HG03103 (cell line): Measurements from ENCODE around the gene CORO7.

ENCODE experiments used
- ATAC-seq: cut with Tn5 transposase; IDR thresholded peaks from one replicate; pipeline ENCODE4 v1.9.1; 2021; ENCODE audit warnings: low read depth; ENCODE audit not compliant: unreplicated experiment

Gene CORO7

GRCh38 chr16:4373356-4373908 lies 43.0 kb downstream of the CORO7 start:
- ATAC-seq = no peak

DNA sequence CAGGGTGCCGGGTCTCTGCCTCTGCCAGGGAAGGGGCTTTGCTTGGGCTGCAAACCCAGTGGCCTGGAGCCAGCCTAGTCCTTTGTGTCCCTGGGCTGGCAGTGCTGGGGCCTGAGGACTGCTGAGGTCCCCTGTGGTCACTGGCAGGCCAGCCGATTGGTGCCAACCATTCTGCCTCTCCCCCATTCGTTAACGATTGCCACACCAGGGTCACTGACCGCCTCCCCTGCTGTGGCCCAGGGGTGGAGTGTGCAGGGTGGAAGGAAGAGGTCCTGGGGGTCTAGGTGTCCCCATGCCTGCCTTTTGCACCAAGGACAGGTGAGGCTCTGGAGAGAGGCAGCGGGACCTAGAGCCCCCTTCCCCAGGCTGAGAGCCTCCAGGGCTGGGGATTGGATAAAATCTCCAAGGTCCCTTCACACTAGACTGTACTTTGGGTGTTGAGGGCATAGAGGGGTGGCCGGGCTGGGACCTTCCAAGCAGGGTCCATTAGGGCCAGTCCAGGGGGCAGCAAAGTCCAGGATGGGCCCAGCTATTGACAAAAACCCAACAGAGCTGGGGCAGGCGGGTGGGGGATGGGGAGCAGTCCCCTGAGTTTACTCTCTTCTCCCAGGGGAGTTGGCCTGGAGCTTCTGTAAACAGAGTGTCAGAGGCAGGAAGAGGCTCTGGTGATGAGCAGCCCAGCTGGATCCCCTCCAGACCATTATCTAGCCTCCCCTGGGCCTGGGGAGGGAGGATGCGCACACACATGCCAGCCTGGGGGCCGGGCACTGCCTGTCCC lies 43.6 kb downstream of the CORO7 start:
- ATAC-seq = no peak

- ATAC-seq = no peak
Observed at GRCh38 chr16:4372001-4372577, 44.3 kb downstream of the CORO7 start.

GRCh38 chr16:4371357-4372000 lies 44.9 kb downstream of the CORO7 start, which contains the start of gene VASN:
Gene VASN, plus strand, starts transcription at chr16:4371848. Its CDS starts 9,030 bp downstream, at chr16:4380878.
- no peak for ATAC-seq

GRCh38 chr16:4370570-4371356 lies 45.6 kb downstream of the CORO7 start:
- ATAC-seq = no peak

DNA sequence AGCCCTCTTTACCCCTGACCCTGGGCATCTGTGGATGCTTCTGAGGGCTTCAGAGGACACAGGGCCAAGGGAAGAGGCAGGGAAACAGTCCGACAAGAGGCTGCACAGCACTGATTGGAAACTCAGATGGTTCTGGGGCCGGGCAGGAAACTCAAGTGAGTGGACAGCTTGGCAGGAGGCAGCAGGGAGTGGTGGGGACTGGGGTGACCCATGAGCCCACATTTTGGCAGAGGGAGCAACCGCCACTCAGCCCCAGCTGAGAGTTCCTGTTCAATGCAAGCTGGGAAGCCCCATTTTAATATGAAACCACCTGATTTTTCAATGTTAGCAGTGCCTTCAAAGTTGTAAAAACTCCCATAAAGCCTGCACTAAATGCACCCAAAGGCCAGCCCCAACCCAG lies 46.2 kb downstream of the CORO7 start:
- ATAC-seq = no peak

GRCh38 chr16:4369007-4369733 lies 47.2 kb downstream of the CORO7 start:
- no peak for ATAC-seq

- ATAC-seq = no peak
Observed at GRCh38 chr16:4367393-4367856, 49.0 kb downstream of the CORO7 start.

GRCh38 chr16:4366016-4366415 lies 50.4 kb downstream of the CORO7 start:
- ATAC-seq = no peak

DNA sequence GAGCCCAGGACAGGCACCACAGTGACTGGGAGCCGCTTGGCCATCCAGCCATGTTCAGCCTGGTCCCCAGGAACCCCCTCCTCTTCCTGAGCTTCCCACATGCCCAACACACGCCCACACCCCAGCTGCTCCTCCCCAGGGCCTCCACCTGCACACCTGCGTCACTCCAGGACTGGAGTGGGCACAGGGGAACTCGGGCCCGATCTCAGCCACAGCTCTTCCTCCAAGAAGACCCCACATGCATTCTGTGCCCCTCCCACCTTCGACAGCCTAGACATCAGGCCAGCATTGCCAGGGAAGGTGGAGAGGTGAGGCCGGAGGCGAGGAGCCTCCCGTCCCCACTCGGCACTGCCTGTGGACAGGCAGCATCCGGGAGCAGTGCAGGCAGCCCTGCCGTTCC lies 50.8 kb downstream of the CORO7 start:
- ATAC-seq = no peak

DNA sequence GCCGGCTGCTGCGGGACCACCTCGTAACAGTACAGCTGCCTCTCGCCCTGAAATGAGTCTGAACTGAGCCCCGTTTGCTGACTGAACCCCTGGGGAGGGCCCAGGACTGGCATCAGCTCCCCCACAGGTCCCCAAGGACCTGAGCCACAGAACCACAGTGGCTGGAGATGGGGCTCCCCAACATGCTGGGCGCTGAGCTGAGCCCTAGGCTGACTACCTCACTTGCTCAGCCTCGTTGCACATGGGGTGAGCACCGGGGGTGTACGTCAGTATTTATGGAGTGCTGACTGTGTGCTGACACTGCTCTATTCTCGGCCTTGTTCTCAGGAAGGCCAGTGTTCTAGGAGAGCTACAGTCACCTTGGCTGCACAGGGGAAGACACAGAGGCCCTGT lies 51.4 kb downstream of the CORO7 start:
- ATAC-seq = no peak

DNA sequence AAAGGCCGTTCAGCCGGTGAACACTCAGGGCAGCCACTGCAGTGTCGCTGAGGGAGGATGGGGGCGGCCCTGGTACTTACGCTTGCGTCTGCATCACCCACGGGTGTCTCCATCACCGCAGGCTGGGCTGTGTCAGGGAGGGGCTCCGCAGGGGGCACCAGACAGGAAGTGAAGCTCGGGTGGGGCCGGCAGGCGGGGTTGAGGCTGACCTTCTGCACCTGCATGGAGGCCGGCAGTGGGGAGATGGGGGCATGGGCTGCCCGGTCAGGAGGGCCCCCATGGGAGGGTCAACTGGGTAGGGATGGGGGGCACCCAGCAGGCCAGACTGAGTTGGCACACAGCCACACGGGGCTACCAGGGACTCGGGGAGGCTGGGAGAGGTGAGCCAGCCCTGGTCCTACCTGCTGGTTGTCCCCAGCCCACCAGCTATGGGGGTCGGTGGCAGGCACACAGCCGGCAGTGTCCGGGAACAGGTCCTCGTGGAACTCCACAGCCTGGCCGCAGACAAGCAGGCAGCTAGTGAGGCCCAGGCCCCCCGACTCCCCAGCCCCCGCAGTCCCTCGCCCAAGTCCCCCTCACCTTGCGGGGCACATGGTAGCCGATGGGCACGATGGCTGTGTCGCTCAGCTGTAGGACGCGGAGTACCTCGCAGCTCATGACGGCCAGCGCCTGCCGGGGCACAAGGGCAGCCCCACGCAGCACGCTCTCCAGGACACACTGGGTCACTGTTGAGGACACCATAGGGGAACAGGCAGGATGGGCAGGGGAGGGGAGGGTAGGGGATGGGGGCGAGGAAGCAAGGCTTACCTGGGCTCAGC lies 52.0 kb downstream of the CORO7 start:
- ATAC-seq = no peak

- ATAC-seq = no peak
Observed at GRCh38 chr16:4362476-4363135, 53.8 kb downstream of the CORO7 start.

DNA sequence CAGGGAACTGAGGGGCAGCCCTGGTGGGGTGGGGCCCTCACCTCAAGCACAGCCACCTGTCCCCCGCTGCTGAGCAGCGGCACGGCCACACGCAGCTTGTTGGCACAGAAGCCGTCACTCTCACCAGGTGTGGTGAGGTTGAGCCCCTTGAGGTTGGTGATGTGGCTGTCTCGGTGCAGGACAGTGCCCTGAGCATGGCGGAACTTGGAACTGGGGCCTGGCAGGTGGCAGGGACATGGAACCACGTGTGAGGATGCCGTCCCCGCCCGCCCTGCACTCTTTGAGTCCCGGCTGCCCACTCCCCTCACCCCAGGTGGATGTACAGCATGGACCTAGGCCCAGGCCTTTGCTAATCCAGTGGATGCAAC lies 54.5 kb downstream of the CORO7 start:
- no peak for ATAC-seq

DNA sequence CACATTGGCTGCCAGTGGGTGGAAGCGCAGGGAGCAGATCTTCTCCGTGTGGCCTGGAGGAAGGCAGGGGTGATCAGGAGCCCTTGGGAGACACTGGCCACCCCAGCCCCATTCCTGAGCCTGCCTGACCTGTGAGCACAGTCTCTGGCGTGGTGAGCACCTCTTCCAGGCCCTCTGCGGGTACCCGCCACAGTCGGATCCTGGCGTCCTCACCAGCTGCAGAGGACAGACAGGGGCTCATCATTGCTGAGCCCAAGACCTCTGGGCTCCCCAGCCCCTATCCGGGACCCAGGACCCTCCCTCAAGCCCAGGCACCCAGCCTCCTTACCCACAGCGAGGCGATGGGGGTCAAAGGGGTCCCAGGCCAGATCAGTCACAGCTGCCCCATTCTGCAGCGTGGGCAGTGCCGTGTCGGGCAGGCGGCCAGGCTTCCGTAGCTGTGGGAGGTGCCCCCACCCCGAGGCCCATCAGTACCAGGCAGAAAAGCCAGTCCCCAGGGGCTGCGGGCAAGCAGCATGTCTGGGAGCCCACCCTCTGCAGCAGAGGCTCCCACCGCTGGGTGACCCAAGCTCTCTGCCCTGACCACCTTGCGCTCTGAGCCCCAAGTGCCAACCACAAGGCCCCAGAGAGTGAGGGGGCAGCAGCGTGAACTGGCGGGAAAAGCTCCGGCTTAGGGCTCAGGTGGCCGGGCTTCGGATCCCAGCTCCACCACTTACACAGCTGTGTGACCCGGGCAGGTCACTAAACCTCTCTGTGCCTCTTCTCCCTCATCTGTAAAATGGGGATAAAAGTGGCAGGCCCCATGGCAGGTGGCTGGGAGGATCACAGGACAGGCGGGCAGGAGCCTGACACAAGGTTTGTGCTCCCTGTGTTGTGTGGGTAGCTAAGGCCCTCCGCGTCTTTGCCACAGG lies 55.1 kb downstream of the CORO7 start:
- no peak for ATAC-seq

- no peak for ATAC-seq
Observed at GRCh38 chr16:4360538-4361021, 55.8 kb downstream of the CORO7 start.

DNA sequence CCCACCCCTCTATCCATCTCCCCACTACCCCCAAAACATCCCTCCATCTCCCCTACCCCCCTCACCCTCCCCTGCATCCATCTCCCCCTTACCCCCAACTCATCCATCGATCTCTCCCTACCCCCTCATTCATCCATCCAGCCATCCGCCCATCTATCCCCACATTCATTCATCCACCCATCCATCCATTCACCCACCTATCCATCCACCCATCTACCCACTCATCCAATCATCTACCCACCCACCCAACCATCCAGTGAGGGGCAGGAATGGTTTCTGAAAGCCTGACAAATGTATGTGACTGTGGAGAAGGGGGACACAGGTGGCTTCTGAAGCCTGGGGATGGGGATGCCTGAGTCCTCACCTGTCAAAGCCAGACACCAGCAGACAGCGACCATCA lies 56.5 kb downstream of the CORO7 start:
- no peak for ATAC-seq
